Activated CD8-positive, alpha-beta memory T cell treated with anti-CD3 and anti-CD28 coated beads, Interleukin-2, amount 50 U/mL, for 4 hours (primary cell): ENCODE measurements around the gene RAD54L.
"Not testable (repeated sequence)": the region's sequence is repeated elsewhere in the genome, so short reads cannot be mapped to it uniquely, and the experiment has no call there.

Experiments
- DNase-seq: peaks from one replicate; pipeline ENCODE4 v3.0.0-alpha.2; 2020

Gene RAD54L

GRCh38 chr1:46325285-46326076, 77.9 kb downstream of the RAD54L start:
- DNase-seq: not testable (repeated sequence)
